Ascending aorta (tissue), 2 donors: Measurements from ENCODE around the gene TIMP3. TPM values are rescaled to one million over a fixed set of nuclear protein-coding genes. Genes with fewer than 3 reads are reported as not detected.

ENCODE experiments used
- DNase-seq, 2 donors: peaks; one replicate each; pipeline ENCODE4 v3.0.0-alpha.2; 2019; ENCODE audit warnings: low spot score in 2 of 2
- H3K27ac ChIP-seq, 2 donors: fragments of 200-600 bp; sonication (generic); one replicate each; pipeline ENCODE4 v1.5.1; 2016 to 2017; ENCODE audit warnings: mild to moderate bottlenecking in 1 of 2
- H3K27me3 ChIP-seq: fragments of 200-600 bp; sonication (generic); one replicate; pipeline ENCODE4 v1.5.1; 2017
- H3K36me3 ChIP-seq, 2 donors: fragments of 200-600 bp; sonication (generic); one replicate each; pipeline ENCODE4 v1.5.1; 2016
- H3K4me1 ChIP-seq, 2 donors: fragments of 200-600 bp; sonication (generic); one replicate each; pipeline ENCODE4 v1.5.1; 2016 to 2017; ENCODE audit warnings: mild to moderate bottlenecking in 1 of 2
- H3K4me3 ChIP-seq, 2 donors: fragments of 200-600 bp; sonication (generic); one replicate each; pipeline ENCODE4 v1.5.1; 2016 to 2017; ENCODE audit warnings: mild to moderate bottlenecking in 1 of 2
- H3K9me3 ChIP-seq, 2 donors: fragments of 200-600 bp; sonication (generic); one replicate each; pipeline ENCODE4 v1.5.1; 2016
- CTCF ChIP-seq, 3 experiments: fragments of 200-600 bp in 2 of 3; fragments of 450-650 bp in 1 of 3; sonication (generic) in 2 of 3; IDR thresholded peaks; one replicate each; pipeline ENCODE4 v1.5.1; 2016 to 2019; ENCODE audit warnings: antibody characterized with exemption in 3 of 3, mild to moderate bottlenecking in 1 of 3, moderate library complexity in 1 of 3
- intact Hi-C: fragments of 100-400 bp; cut with DNase I; formaldehyde crosslinking; loops from one replicate; pipeline ENCODE4 v1.15.1; 2023
- total RNA-seq: library from RNA; depleted of rRNA; stranded (reverse); fragments of >200 nt; gene quantifications from one replicate; pipeline ENCODE4 v1.1.0, GENCODE V29; 2016

TIMP3 gene
- total RNA-seq, 1 donor from 2014 or later = 394 TPM

- Histone ChIP-seq H3K4me1 (peaks cover 0 to 5% of the 10 kb centered on the region in 2 donors), H3K36me3 (no peaks in the 10 kb centered on the region), H3K27ac (no peak overlapping the region), H3K27me3 (no peaks in the 10 kb centered on the region), H3K4me3 (no peak overlapping the region), H3K9me3 (no peaks in the 10 kb centered on the region)
- DNase-seq = no peak
- intact Hi-C loops = no loop called here
- TF ChIP-seq CTCF (IDR thresholded peaks at IDR 0.05) = no peak
These were observed 75.7 kb downstream of the TIMP3 start for GRCh38 chr22:32877196-32877595.

GRCh38 chr22:32879550-32879949 lies 78.0 kb downstream of the TIMP3 start:
- Histone ChIP-seq H3K4me3 (no peak overlapping the region), H3K27ac (no peak overlapping the region), H3K27me3 (no peaks in the 10 kb centered on the region), H3K9me3 (no peaks in the 10 kb centered on the region), H3K36me3 (no peaks in the 10 kb centered on the region), H3K4me1 (peaks cover 0 to 5% of the 10 kb centered on the region in 2 donors)
- DNase-seq = no peak
- TF ChIP-seq CTCF (IDR thresholded peaks at IDR 0.05) = no peak
- intact Hi-C loops = no loop called here

GRCh38 chr22:32880061-32880460 lies 78.6 kb downstream of the TIMP3 start:
- Histone ChIP-seq H3K9me3 (no peaks in the 10 kb centered on the region), H3K27me3 (no peaks in the 10 kb centered on the region), H3K36me3 (no peaks in the 10 kb centered on the region), H3K4me3 (no peak overlapping the region), H3K27ac (no peak overlapping the region), H3K4me1 (peaks cover 0 to 5% of the 10 kb centered on the region in 2 donors)
- no peak for TF ChIP-seq CTCF (IDR thresholded peaks at IDR 0.05)
- DNase-seq = no peak
- intact Hi-C loops = no loop called here

- Histone ChIP-seq H3K4me3 (no peak overlapping the region), H3K27ac (no peak overlapping the region), H3K9me3 (no peaks in the 10 kb centered on the region), H3K4me1 (peaks cover 0 to 5% of the 10 kb centered on the region in 2 donors), H3K27me3 (no peaks in the 10 kb centered on the region), H3K36me3 (no peaks in the 10 kb centered on the region)
- intact Hi-C loops = no loop called here
- DNase-seq = no peak
- no peak for TF ChIP-seq CTCF (IDR thresholded peaks at IDR 0.05)
These were observed 79.0 kb downstream of the TIMP3 start for GRCh38 chr22:32880505-32880892.

- intact Hi-C loops = no loop called here
- Histone ChIP-seq H3K36me3 (no peaks in the 10 kb centered on the region), H3K4me1 (peaks cover 0 to 5% of the 10 kb centered on the region in 2 donors), H3K4me3 (no peak overlapping the region), H3K27me3 (no peaks in the 10 kb centered on the region), H3K9me3 (no peaks in the 10 kb centered on the region), H3K27ac (no peak overlapping the region)
- peak in 1 of 2 donors; percentile 63 for DNase-seq
- no peak for TF ChIP-seq CTCF (IDR thresholded peaks at IDR 0.05)
These were observed 79.5 kb downstream of the TIMP3 start for GRCh38 chr22:32880893-32881596.
